ENCODE measurements around the gene CLDN1.

GRCh38 chr3:190326361-190326760, 4.1 kb upstream of the CLDN1 start:
- TF ChIP-seq CTCF (conservative IDR thresholded peaks at IDR 0.05; ENCODE audit: low read depth, low read length), result no peak
- no peak for TF ChIP-seq BHLHE40 (IDR thresholded peaks at IDR 0.05; ENCODE audit: low read depth, low read length)
- TF ChIP-seq CHD1 (IDR thresholded peaks at IDR 0.05; ENCODE audit: low read depth, low read length), result no peak
- no peak for TF ChIP-seq ELK1 (IDR thresholded peaks at IDR 0.05; ENCODE audit: borderline replicate concordance, low read depth, low read length)

All from IMR-90 (cell line).